Stomach (tissue), 9 donors: ENCODE results near the gene RAB40B. TPM values are rescaled to one million over a fixed set of nuclear protein-coding genes. Genes with fewer than 3 reads are reported as not detected.

Source experiments
- DNase-seq, 2 donors: peaks; one replicate each; pipeline versions ENCODE4 v3.0.0 to v3.0.0-alpha.2; 2013 to 2019
- H3K27ac ChIP-seq, 5 donors: fragments of 200-600 bp in 4 of 5; sonication (generic) in 4 of 5; one replicate each; pipeline ENCODE4 v1.5.1; 2013 to 2019; ENCODE audit warnings: mild to moderate bottlenecking in 1 of 5, moderate library complexity in 1 of 5
- H3K27me3 ChIP-seq, 3 donors: fragments of 200-600 bp; sonication (generic); one replicate each; pipeline ENCODE4 v1.5.1; 2017 to 2019; ENCODE audit warnings: mixed run types in 1 of 3
- H3K36me3 ChIP-seq, 4 donors: fragments of 200-600 bp; sonication (generic); 1 replicate in 3 of 4; 2 replicates in 1 of 4; pipeline ENCODE4 v1.5.1; 2016 to 2019
- H3K4me1 ChIP-seq, 4 donors: fragments of 200-600 bp; sonication (generic); one replicate each; pipeline ENCODE4 v1.5.1; 2016 to 2019
- H3K4me3 ChIP-seq, 4 donors: fragments of 200-600 bp; sonication (generic) in 3 of 4; one replicate each; pipeline ENCODE4 v1.5.1; 2016 to 2019; ENCODE audit warnings: mild to moderate bottlenecking in 1 of 4
- H3K9me3 ChIP-seq, 4 donors: fragments of 200-600 bp; sonication (generic); one replicate each; pipeline ENCODE4 v1.5.1; 2016 to 2019
- CTCF ChIP-seq, 7 experiments: fragments of 450-650 bp in 4 of 7; fragments of 200-600 bp in 3 of 7; sonication (generic) in 3 of 7; IDR thresholded peaks; one replicate each; pipeline ENCODE4 v1.5.1; 2016 to 2019; ENCODE audit warnings: antibody characterized with exemption in 7 of 7, control low read depth in 2 of 7, mild to moderate bottlenecking in 1 of 7
- EP300 ChIP-seq: sonication (generic); formaldehyde crosslinking; IDR thresholded peaks from one replicate; pipeline ENCODE4 v1.6.1; 2017; ENCODE audit warnings: antibody characterized with exemption
- POLR2A ChIP-seq, 4 donors: fragments of 450-650 bp; IDR thresholded peaks; one replicate each; pipeline ENCODE4 v1.6.1; 2016; ENCODE audit warnings: antibody characterized with exemption in 4 of 4, control low read depth in 2 of 4, mild to moderate bottlenecking in 1 of 4, moderate library complexity in 1 of 4
- POLR2AphosphoS5 ChIP-seq, 3 donors: sonication (generic); formaldehyde crosslinking; IDR thresholded peaks; one replicate each; pipeline ENCODE4 v1.6.1; 2016; ENCODE audit warnings: antibody characterized with exemption in 3 of 3
- WGBS, 5 donors: extraction: QIAGEN DNeasy Blood & Tissue Kit in 3 of 5; methylation state at CpG; one replicate each; pipeline versions ENCODE4 v1.1.5 to v1.1.7; 2013 to 2018; 5-methylcytosine and 5-hydroxymethylcytosine counted together
- intact Hi-C: fragments of 100-400 bp; cut with DNase I; formaldehyde crosslinking; loops from one replicate; pipeline ENCODE4 v1.15.1; 2023; ENCODE audit warnings: low total_unique reads
- polyA plus RNA-seq, 3 donors: library from polyadenylated mRNA; stranded (reverse); fragments of 200-250 nt; gene quantifications; one replicate each; pipeline ENCODE4 v1.2.3, GENCODE V29; 2013
- small RNA-seq, 4 donors: library from RNA; depleted of rRNA; stranded (forward); fragments of <200 nt; gene quantifications; one replicate each; pipeline ENCODE3, GENCODE V24; 2016
- total RNA-seq, 5 donors: library from RNA; depleted of rRNA; stranded (reverse); fragments of >200 nt; gene quantifications; one replicate each; pipeline versions ENCODE4 v1.1.0 to v1.2.3, GENCODE V29; 2014 to 2016
- donor health status: healthy with polysubstance abuse.
- donor health status: Bipolar disorder and iron deficiency.
- donor health status: healthy.

The RAB40B gene
- total and polyA plus RNA-seq, 8 donors, result 7.6 to 133 (median 22.2) TPM

- H3K9me3 ChIP-seq, result no peaks in the 10 kb centered on the region
- WGBS, 5 donors, result 77 to 84% (median 81%) methylated on average over 21 of the region's 21 CpGs
- intact Hi-C loops, result no loop called here
- H3K4me3 ChIP-seq, result no peak overlapping the region
- no peaks in the 10 kb centered on the region for H3K27me3 ChIP-seq
- no peak overlapping the region for H3K27ac ChIP-seq
- TF ChIP-seq EP300 (no peak), POLR2AphosphoS5 (IDR thresholded peaks at IDR 0.05) (no peak)
- peaks cover 18 to 80% (median 69%) of the 10 kb centered on the region in 4 donors for H3K36me3 ChIP-seq
- peaks cover 0 to 7% (median 0%) of the 10 kb centered on the region in 4 donors for H3K4me1 ChIP-seq
- DNase-seq, result peak in 1 of 2 donors; percentile 59
Measured at GRCh38 chr17:82611140-82612058, 87.1 kb downstream of the RAB40B start.

GRCh38 chr17:82609655-82610054 lies 88.8 kb downstream of the RAB40B start:
- Histone ChIP-seq H3K27me3 (no peaks in the 10 kb centered on the region), H3K9me3 (no peaks in the 10 kb centered on the region), H3K4me3 (no peak overlapping the region), H3K4me1 (peaks cover 0 to 7% (median 2%) of the 10 kb centered on the region in 4 donors), H3K36me3 (peaks cover 8 to 80% (median 69%) of the 10 kb centered on the region in 4 donors), H3K27ac (no peak overlapping the region)
- no peak for DNase-seq
- intact Hi-C loops, result no loop called here
- 90 to 94% (median 92%) methylated on average over 4 of the region's 4 CpGs for WGBS, 5 donors
- TF ChIP-seq CTCF (IDR thresholded peaks at IDR 0.05) (no peak), POLR2AphosphoS5 (IDR thresholded peaks at IDR 0.05) (no peak), POLR2A (IDR thresholded peaks at IDR 0.05) (no peak), EP300 (no peak)

GRCh38 chr17:82608816-82609215 lies 89.7 kb downstream of the RAB40B start:
- H3K36me3 ChIP-seq, result peaks cover 8 to 80% (median 69%) of the 10 kb centered on the region in 4 donors
- H3K4me3 ChIP-seq, result no peak overlapping the region
- no peak for DNase-seq
- no peak for TF ChIP-seq POLR2A (IDR thresholded peaks at IDR 0.05)
- TF ChIP-seq EP300, result no peak
- TF ChIP-seq CTCF (IDR thresholded peaks at IDR 0.05), result no peak
- no peak for TF ChIP-seq POLR2AphosphoS5 (IDR thresholded peaks at IDR 0.05)
- no peaks in the 10 kb centered on the region for H3K9me3 ChIP-seq
- intact Hi-C loops, result no loop called here
- H3K4me1 ChIP-seq, result peaks cover 0 to 10% (median 4%) of the 10 kb centered on the region in 4 donors
- H3K27ac ChIP-seq, result no peak overlapping the region
- WGBS, 5 donors, result 66 to 81% (median 73%) methylated on average over 5 of the region's 5 CpGs
- no peaks in the 10 kb centered on the region for H3K27me3 ChIP-seq

GRCh38 chr17:82605939-82606600 lies 92.4 kb downstream of the RAB40B start:
- 82 to 93% (median 90%) methylated on average over 16 of the region's 16 CpGs for WGBS, 5 donors
- Histone ChIP-seq H3K9me3 (no peaks in the 10 kb centered on the region), H3K4me3 (no peak overlapping the region), H3K36me3 (peaks cover 30 to 88% (median 83%) of the 10 kb centered on the region in 4 donors), H3K27ac (peak overlapping the region in 1 of 5 donors; percentile 0), H3K27me3 (no peaks in the 10 kb centered on the region), H3K4me1 (peaks cover 0 to 25% (median 3%) of the 10 kb centered on the region in 4 donors)
- intact Hi-C loops, result no loop called here
- TF ChIP-seq POLR2A (IDR thresholded peaks at IDR 0.05) (no peak), EP300 (no peak), POLR2AphosphoS5 (IDR thresholded peaks at IDR 0.05) (no peak), CTCF (IDR thresholded peaks at IDR 0.05) (no peak)
- no peak for DNase-seq

Small RNA genes within 50 kb of the gene (small RNA-seq; reads per million reads assigned to genes)
- gene MIR4525, result 0 reads per million in 4 donors

Other genes with a start within 250 kb of the RAB40B start
- 100 to 1,000 TPM in 2 of 5 donors, 10 to 100 TPM in 3; 41.5 to 196 (median 53.0) TPM for gene CYBC1, start 247.9 kb downstream of the RAB40B start, total RNA-seq
- gene CYBC1, start 247.9 kb downstream of the RAB40B start, polyA plus RNA-seq, result 10 to 100 TPM; 35.9 to 43.4 (median 40.3) TPM
- gene NARF, start 240.0 kb downstream of the RAB40B start, total RNA-seq, result 10 to 100 TPM; 29.4 to 83.9 (median 36.2) TPM
- 10 to 100 TPM; 71.9 to 78.2 (median 78.1) TPM for gene NARF, start 240.0 kb downstream of the RAB40B start, polyA plus RNA-seq
- gene FOXK2, start 179.0 kb downstream of the RAB40B start, total RNA-seq, result 10 to 100 TPM; 31.7 to 71.8 (median 36.7) TPM
- gene FOXK2, start 179.0 kb downstream of the RAB40B start, polyA plus RNA-seq, result 10 to 100 TPM; 12.8 to 15.6 (median 15.0) TPM
- 100 to 1,000 TPM in 2 of 5 donors, 10 to 100 TPM in 3; 75.3 to 108 (median 92.9) TPM for gene WDR45B, start 50.3 kb downstream of the RAB40B start, total RNA-seq
- gene WDR45B, start 50.3 kb downstream of the RAB40B start, polyA plus RNA-seq, result 10 to 100 TPM; 62.8 to 70.7 (median 62.9) TPM
- gene FN3KRP, start 18.0 kb upstream of the RAB40B start, total RNA-seq, result 10 to 100 TPM in 4 of 5 donors, 1 to 10 TPM in 1; 1.2 to 50.7 (median 17.5) TPM
- gene FN3KRP, start 18.0 kb upstream of the RAB40B start, polyA plus RNA-seq, result 10 to 100 TPM; 20.0 to 28.2 (median 26.9) TPM
- gene FN3K, start 36.9 kb upstream of the RAB40B start, total RNA-seq, result 10 to 100 TPM; 13.6 to 59.5 (median 16.5) TPM
- gene FN3K, start 36.9 kb upstream of the RAB40B start, polyA plus RNA-seq, result 10 to 100 TPM; 13.0 to 18.5 (median 16.4) TPM
- gene TBCD, start 53.4 kb upstream of the RAB40B start, total RNA-seq, result 100 to 1,000 TPM in 3 of 5 donors, 10 to 100 TPM in 2; 51.2 to 155 (median 104) TPM
- 100 to 1,000 TPM in 1 of 3 donors, 10 to 100 TPM in 2; 69.3 to 110 (median 75.3) TPM for gene TBCD, start 53.4 kb upstream of the RAB40B start, polyA plus RNA-seq
- not detected for gene ZNF750, start 141.3 kb upstream of the RAB40B start, total RNA-seq
- gene ZNF750, start 141.3 kb upstream of the RAB40B start, polyA plus RNA-seq, result 1 to 10 TPM in 1 of 3 donors, not detected in 2; 9.5 TPM